HEK293 (cell line): ENCODE measurements around the gene EXOC2.

Experiments
- ZNF184 ChIP-seq: fragments of 450-650 bp; IDR thresholded peaks from 2 replicates; pipeline ENCODE4 v1.5.1; 2018; ENCODE audit warnings: missing biosample characterization, mild to moderate bottlenecking, missing genetic modification characterization
- TF ChIP-seq, protein P1 (sequence below): fragments of 450-650 bp; formaldehyde crosslinking; IDR thresholded peaks from 2 replicates; pipeline ENCODE4 v1.5.1; 2016; ENCODE audit warnings: missing biosample characterization, missing genetic modification characterization

DNA sequence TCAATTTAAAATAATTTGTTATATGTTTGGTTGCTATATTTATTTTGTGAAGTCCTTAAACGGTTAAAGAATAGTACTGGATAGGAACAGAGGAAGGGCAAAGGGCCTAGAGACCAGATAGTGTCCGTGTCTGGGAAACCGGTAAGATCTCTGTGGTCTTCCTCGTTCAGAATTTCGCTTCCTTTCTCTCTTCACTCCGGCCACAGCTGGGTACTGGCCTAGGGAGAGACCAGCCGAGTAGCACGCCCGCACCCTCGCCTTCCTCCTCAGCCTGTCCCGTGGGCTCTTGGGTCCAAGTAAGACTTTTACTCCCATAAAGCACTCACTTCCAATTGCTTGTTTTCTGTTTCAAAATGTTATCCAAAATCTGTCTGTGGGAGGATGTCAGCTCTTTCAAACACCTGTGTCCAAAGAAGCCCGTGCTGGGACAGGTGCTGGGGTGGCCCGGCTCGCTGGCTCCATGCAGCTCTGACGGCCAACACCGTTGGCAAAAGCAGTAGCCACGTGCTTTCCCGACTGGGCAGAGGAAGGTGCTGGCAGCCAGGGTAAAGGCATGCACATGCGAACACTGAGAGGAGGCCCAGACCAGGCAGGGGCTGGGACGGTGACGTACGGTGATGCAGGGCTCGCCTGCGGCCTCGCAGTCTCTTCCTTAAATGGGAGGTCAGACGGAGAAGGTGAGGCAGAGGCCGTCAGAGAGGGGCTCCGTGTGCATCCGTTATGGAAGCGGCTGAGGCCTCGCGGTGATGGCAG, 189.2 kb downstream of the EXOC2 start:
- TF ChIP-seq, protein P1, sequence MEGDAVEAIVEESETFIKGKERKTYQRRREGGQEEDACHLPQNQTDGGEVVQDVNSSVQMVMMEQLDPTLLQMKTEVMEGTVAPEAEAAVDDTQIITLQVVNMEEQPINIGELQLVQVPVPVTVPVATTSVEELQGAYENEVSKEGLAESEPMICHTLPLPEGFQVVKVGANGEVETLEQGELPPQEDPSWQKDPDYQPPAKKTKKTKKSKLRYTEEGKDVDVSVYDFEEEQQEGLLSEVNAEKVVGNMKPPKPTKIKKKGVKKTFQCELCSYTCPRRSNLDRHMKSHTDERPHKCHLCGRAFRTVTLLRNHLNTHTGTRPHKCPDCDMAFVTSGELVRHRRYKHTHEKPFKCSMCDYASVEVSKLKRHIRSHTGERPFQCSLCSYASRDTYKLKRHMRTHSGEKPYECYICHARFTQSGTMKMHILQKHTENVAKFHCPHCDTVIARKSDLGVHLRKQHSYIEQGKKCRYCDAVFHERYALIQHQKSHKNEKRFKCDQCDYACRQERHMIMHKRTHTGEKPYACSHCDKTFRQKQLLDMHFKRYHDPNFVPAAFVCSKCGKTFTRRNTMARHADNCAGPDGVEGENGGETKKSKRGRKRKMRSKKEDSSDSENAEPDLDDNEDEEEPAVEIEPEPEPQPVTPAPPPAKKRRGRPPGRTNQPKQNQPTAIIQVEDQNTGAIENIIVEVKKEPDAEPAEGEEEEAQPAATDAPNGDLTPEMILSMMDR = no peak
- TF ChIP-seq ZNF184 (tag by site-specific recombination) = no peak
